Upper lobe of right lung (tissue), 1 donor: ENCODE measurements around the gene FAM163A. TPM values are rescaled to one million over a fixed set of nuclear protein-coding genes. Genes with fewer than 3 reads are reported as not detected.

Experiments used
- ATAC-seq: fragments of 200-7000 bp; cut with Tn5 transposase; one replicate; pipeline ENCODE4 v1.9.1; 2020; ENCODE audit warnings: mild to moderate bottlenecking, moderate library complexity
- DNase-seq: peaks from one replicate; pipeline ENCODE4 v3.0.0-alpha.2; 2020
- H3K27ac ChIP-seq: fragments of 200-600 bp; one replicate; pipeline ENCODE4 v1.8.0; 2022
- H3K27me3 ChIP-seq: fragments of 200-600 bp; one replicate; pipeline ENCODE4 v1.8.0; 2022; ENCODE audit warnings: mild to moderate bottlenecking
- H3K36me3 ChIP-seq: fragments of 200-600 bp; one replicate; pipeline ENCODE4 v1.8.0; 2022
- H3K4me1 ChIP-seq: fragments of 200-600 bp; one replicate; pipeline ENCODE4 v1.8.0; 2022
- H3K4me3 ChIP-seq: fragments of 200-600 bp; one replicate; pipeline ENCODE4 v1.8.0; 2022; ENCODE audit warnings: mild to moderate bottlenecking
- H3K9me3 ChIP-seq: fragments of 200-600 bp; one replicate; pipeline ENCODE4 v1.8.0; 2022
- intact Hi-C: fragments of 100-400 bp; cut with DNase I; formaldehyde crosslinking; loops from one replicate; pipeline ENCODE4 v1.11.0; 2022
- total RNA-seq: library from RNA; stranded (reverse); fragmentation: NEBNext Ultra II Directional; extraction: Animal tissue kit (Norgen Biotek cat#: 25700); gene quantifications from one replicate; pipeline ENCODE4 v1.2.1, GENCODE V29; 2021
- TF ChIP-seq, protein P1 (sequence below): fragments of 200-600 bp; IDR thresholded peaks from one replicate; pipeline ENCODE4 v1.8.0; 2022; ENCODE audit warnings: antibody characterized with exemption
- donor health status: DM: no; HTN: yes; CAD: no; lungs with severe emphysema.

Gene FAM163A
- total RNA-seq, 1 donor from 2014 or later = not detected

DNA sequence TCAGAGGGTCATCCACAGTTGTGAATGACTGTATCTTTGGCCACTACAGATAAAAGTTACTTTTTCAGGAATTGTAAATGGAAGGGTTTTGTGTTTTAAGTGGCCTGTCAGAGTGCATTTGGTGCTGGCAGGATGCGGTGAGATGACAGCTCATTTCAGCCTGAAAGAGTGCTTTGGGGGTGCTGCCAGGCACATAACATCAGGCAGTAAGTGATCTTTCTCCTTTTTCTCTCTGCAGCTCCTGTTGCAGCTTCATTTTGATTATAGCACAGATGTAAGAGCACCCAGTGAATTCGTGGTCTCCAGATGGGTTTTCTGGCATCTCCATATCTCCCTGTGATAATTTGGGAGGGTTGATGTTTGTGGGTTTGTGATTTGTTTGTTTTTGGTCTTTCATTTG lies 14.8 kb upstream of the FAM163A start:
- ATAC-seq (no peak), DNase-seq (no peak)
- H3K9me3 ChIP-seq = no peaks in the 10 kb centered on the region
- no peaks in the 10 kb centered on the region for H3K36me3 ChIP-seq
- TF ChIP-seq, protein P1, sequence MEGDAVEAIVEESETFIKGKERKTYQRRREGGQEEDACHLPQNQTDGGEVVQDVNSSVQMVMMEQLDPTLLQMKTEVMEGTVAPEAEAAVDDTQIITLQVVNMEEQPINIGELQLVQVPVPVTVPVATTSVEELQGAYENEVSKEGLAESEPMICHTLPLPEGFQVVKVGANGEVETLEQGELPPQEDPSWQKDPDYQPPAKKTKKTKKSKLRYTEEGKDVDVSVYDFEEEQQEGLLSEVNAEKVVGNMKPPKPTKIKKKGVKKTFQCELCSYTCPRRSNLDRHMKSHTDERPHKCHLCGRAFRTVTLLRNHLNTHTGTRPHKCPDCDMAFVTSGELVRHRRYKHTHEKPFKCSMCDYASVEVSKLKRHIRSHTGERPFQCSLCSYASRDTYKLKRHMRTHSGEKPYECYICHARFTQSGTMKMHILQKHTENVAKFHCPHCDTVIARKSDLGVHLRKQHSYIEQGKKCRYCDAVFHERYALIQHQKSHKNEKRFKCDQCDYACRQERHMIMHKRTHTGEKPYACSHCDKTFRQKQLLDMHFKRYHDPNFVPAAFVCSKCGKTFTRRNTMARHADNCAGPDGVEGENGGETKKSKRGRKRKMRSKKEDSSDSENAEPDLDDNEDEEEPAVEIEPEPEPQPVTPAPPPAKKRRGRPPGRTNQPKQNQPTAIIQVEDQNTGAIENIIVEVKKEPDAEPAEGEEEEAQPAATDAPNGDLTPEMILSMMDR = no peak
- no peak overlapping the region for H3K4me3 ChIP-seq
- intact Hi-C loops = no loop called here
- no peak overlapping the region for H3K27ac ChIP-seq
- peaks cover 13% of the 10 kb centered on the region for H3K27me3 ChIP-seq
- no peaks in the 10 kb centered on the region for H3K4me1 ChIP-seq

DNA sequence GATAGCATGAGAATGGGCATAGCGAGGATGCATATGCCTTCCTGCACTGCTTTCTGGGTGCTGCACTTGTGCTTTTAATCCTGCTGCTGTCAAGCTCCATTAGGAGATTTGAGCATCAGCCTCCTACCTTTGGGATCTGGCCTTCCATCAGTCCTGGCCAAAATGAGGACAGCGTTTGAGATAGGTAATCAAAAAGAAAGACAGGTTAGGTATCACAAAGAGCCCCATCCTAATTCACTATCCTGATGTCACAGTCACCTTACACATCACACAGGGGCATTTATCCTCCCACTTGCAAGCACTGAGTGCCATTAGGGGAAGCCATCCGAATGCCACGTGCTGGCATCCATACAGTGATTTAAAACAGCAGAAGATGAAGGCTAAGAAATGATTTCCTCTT lies 13.2 kb upstream of the FAM163A start:
- Histone ChIP-seq H3K4me3 (no peak overlapping the region), H3K9me3 (no peaks in the 10 kb centered on the region), H3K4me1 (no peaks in the 10 kb centered on the region), H3K36me3 (no peaks in the 10 kb centered on the region), H3K27ac (no peak overlapping the region), H3K27me3 (peaks cover 13% of the 10 kb centered on the region)
- TF ChIP-seq, protein P1 = no peak
- DNase-seq (no peak), ATAC-seq (no peak)
- intact Hi-C loops = no loop called here

DNA sequence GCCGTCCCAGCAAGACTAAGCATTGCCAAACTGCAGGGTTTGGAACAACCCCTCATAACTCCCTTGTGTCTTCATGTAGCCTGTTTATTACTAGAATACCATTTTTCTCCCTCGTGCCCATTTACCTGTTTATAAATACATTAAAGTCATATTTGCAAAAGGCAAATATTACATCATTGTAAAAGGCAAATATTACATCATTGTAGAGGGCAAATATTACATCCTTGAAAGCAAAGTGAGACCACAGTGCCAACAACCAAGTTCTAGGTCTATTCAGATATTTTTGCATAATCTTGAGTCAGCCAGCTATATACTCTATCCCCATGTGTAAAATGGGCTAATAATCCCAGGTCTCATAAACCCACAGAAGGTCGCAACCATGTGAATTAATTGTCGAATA lies 11.4 kb upstream of the FAM163A start:
- peaks cover 8% of the 10 kb centered on the region for H3K27me3 ChIP-seq
- TF ChIP-seq, protein P1 = no peak
- intact Hi-C loops = no loop called here
- H3K36me3 ChIP-seq = no peaks in the 10 kb centered on the region
- no peaks in the 10 kb centered on the region for H3K9me3 ChIP-seq
- no peaks in the 10 kb centered on the region for H3K4me1 ChIP-seq
- ATAC-seq (no peak), DNase-seq (no peak)
- no peak overlapping the region for H3K27ac ChIP-seq
- H3K4me3 ChIP-seq = no peak overlapping the region

DNA sequence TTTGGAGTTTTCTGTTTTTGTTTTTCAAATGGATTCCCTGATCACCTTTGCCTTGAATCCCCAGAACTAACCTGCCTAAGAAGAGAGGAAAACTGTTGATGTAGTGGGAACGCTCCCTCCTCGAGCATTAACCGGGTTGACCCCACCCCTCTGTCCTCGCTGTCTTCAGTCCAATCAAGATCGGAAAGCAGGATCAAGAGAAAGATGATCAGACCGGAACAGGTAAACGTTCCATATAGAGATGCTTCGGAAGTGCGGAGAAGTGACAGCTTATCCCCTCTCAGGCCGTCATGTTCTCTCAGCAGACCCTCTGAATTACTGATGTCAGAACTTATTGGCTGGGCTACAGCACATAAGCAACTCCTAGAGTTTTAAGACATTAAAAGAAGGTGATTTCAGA lies 800 bp upstream of the FAM163A start:
- H3K4me3 ChIP-seq = no peak overlapping the region

DNA sequence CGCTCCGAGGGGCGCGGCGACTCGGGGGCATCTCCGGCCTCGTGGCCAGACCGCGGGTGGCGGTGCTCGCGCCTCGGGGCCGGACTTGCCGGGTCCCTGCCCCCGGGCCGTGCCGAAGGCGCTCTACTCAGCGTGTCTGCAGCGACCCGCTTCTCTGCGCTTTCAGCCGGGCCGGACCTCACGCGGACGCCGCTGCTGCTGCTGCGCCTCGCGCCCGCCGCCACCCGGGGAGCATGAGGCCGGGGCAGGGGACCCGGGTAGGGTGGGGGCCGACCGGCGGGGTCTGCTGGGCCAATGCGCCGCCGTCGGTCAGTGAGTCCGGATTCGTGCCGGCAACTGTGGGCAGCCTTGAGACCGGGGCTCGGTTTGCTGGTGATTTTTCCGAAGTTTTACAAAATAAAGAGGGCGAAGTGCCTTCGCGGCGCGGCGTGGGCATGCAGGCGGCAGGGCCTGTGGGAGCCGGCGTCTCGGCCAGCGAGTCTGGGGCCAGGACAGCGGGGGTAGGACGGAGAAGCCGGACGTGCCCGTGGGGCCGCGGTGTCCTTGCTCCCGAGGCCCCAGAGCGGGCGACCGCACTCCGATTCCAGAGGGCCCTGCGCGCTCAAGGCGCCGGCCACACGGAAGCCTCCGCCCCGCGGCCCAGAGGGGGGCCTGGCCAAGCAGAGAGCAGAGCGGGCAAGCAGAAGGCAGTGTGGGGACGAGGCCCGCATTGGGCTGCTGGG lies 749 bp downstream of the FAM163A start:
- intact Hi-C loops = no loop called here
- DNase-seq (no peak), ATAC-seq (peak; percentile 20)
- no peaks in the 10 kb centered on the region for H3K9me3 ChIP-seq
- no peak overlapping the region for H3K27ac ChIP-seq
- H3K36me3 ChIP-seq = no peaks in the 10 kb centered on the region
- H3K4me1 ChIP-seq = peaks cover 7% of the 10 kb centered on the region
- peak overlapping the region; percentile 12 for H3K4me3 ChIP-seq
- H3K27me3 ChIP-seq = peaks cover 57% of the 10 kb centered on the region
- TF ChIP-seq, protein P1 = no peak

More for the DNA sequence above, 800 bp upstream of the FAM163A start:
- H3K36me3 ChIP-seq = no peaks in the 10 kb centered on the region
- TF ChIP-seq, protein P1 = no peak
- ATAC-seq (no peak), DNase-seq (no peak)
- no peaks in the 10 kb centered on the region for H3K9me3 ChIP-seq
- peaks cover 57% of the 10 kb centered on the region for H3K27me3 ChIP-seq
- intact Hi-C loops = no loop called here
- peaks cover 7% of the 10 kb centered on the region for H3K4me1 ChIP-seq
- no peak overlapping the region for H3K27ac ChIP-seq
